ENCODE data around the gene LRRC8A. TPM values are rescaled to one million over a fixed set of nuclear protein-coding genes. Genes with fewer than 3 reads are reported as not detected.
"Not testable (repeated sequence)": the region's sequence is repeated elsewhere in the genome, so short reads cannot be mapped to it uniquely, and the experiment has no call there.

LRRC8A gene
- polyA plus RNA-seq, 2 donors, result 38.5 to 55.6 TPM

- 80 to 82% methylated on average over 6 of the region's 6 CpGs for WGBS, 2 donors
- Histone ChIP-seq H3K4me3 (ENCODE audit: low read depth in 1 of 2, low read length in 2 of 2) (no peak overlapping the region), H3K4me1 (ENCODE audit: control insufficient read depth in 2 of 2, insufficient read depth in 2 of 2, low read length in 1 of 2) (peaks cover 0 to 14% of the 10 kb centered on the region in 2 donors), H3K27ac (ENCODE audit: low read depth in 2 of 2, low read length in 1 of 2) (no peak overlapping the region), H3K9me3 (ENCODE audit: control insufficient read depth in 2 of 2, insufficient read depth in 1 of 2, low read depth in 1 of 2, low read length in 1 of 2) (no peaks in the 10 kb centered on the region), H3K36me3 (ENCODE audit: control insufficient read depth in 2 of 2, insufficient read depth in 2 of 2, low read length in 1 of 2) (no peaks in the 10 kb centered on the region), H3K27me3 (ENCODE audit: control insufficient read depth in 1 of 2, insufficient read depth in 2 of 2, low read length in 2 of 2) (no peaks in the 10 kb centered on the region)
Measured at GRCh38 chr9:128861501-128861900, 20.4 kb upstream of the LRRC8A start.

GRCh38 chr9:128862401-128862851 lies 19.5 kb upstream of the LRRC8A start:
- H3K4me1 ChIP-seq (ENCODE audit: control insufficient read depth in 2 of 2, insufficient read depth in 2 of 2, low read length in 1 of 2), result peaks cover 0 to 14% of the 10 kb centered on the region in 2 donors
- no peaks in the 10 kb centered on the region for H3K36me3 ChIP-seq (ENCODE audit: control insufficient read depth in 2 of 2, insufficient read depth in 2 of 2, low read length in 1 of 2)
- H3K27ac ChIP-seq (ENCODE audit: low read depth in 2 of 2, low read length in 1 of 2), result peak overlapping the region; percentile 61 to 70
- no peaks in the 10 kb centered on the region for H3K9me3 ChIP-seq (ENCODE audit: control insufficient read depth in 2 of 2, insufficient read depth in 1 of 2, low read depth in 1 of 2, low read length in 1 of 2)
- no peaks in the 10 kb centered on the region for H3K27me3 ChIP-seq (ENCODE audit: control insufficient read depth in 1 of 2, insufficient read depth in 2 of 2, low read length in 2 of 2)
- H3K4me3 ChIP-seq (ENCODE audit: low read depth in 1 of 2, low read length in 2 of 2), result no peak overlapping the region
- WGBS, 2 donors, result 64 to 66% methylated on average over 6 of the region's 6 CpGs

- H3K27me3 ChIP-seq (ENCODE audit: control insufficient read depth in 1 of 2, insufficient read depth in 2 of 2, low read length in 2 of 2), result no peaks in the 10 kb centered on the region
- H3K36me3 ChIP-seq (ENCODE audit: control insufficient read depth in 2 of 2, insufficient read depth in 2 of 2, low read length in 1 of 2), result no peaks in the 10 kb centered on the region
- H3K4me1 ChIP-seq (ENCODE audit: control insufficient read depth in 2 of 2, insufficient read depth in 2 of 2, low read length in 1 of 2), result peaks cover 0 to 14% of the 10 kb centered on the region in 2 donors
- no peak overlapping the region for H3K27ac ChIP-seq (ENCODE audit: low read depth in 2 of 2, low read length in 1 of 2)
- no peak overlapping the region for H3K4me3 ChIP-seq (ENCODE audit: low read depth in 1 of 2, low read length in 2 of 2)
- WGBS, 2 donors, result 23 to 25% methylated on average over 10 of the region's 10 CpGs
- no peaks in the 10 kb centered on the region for H3K9me3 ChIP-seq (ENCODE audit: control insufficient read depth in 2 of 2, insufficient read depth in 1 of 2, low read depth in 1 of 2, low read length in 1 of 2)
Measured at GRCh38 chr9:128863647-128864046, 18.3 kb upstream of the LRRC8A start.

- Histone ChIP-seq H3K4me3 (ENCODE audit: low read depth in 1 of 2, low read length in 2 of 2) (no peak overlapping the region), H3K27me3 (ENCODE audit: control insufficient read depth in 1 of 2, insufficient read depth in 2 of 2, low read length in 2 of 2) (no peaks in the 10 kb centered on the region), H3K4me1 (ENCODE audit: control insufficient read depth in 2 of 2, insufficient read depth in 2 of 2, low read length in 1 of 2) (no peaks in the 10 kb centered on the region), H3K27ac (ENCODE audit: low read depth in 2 of 2, low read length in 1 of 2) (no peak overlapping the region), H3K9me3 (ENCODE audit: control insufficient read depth in 2 of 2, insufficient read depth in 1 of 2, low read depth in 1 of 2, low read length in 1 of 2) (no peaks in the 10 kb centered on the region), H3K36me3 (ENCODE audit: control insufficient read depth in 2 of 2, insufficient read depth in 2 of 2, low read length in 1 of 2) (no peaks in the 10 kb centered on the region)
- WGBS, 2 donors, result 87 to 89% methylated on average over 7 of the region's 7 CpGs
Measured at GRCh38 chr9:128870128-128870940, 11.6 kb upstream of the LRRC8A start.

- H3K4me1 ChIP-seq (ENCODE audit: control insufficient read depth in 2 of 2, insufficient read depth in 2 of 2, low read length in 1 of 2); H3K9me3 ChIP-seq (ENCODE audit: control insufficient read depth in 2 of 2, insufficient read depth in 1 of 2, low read depth in 1 of 2, low read length in 1 of 2); H3K27me3 ChIP-seq (ENCODE audit: control insufficient read depth in 1 of 2, insufficient read depth in 2 of 2, low read length in 2 of 2); H3K4me3 ChIP-seq (ENCODE audit: low read depth in 1 of 2, low read length in 2 of 2); H3K27ac ChIP-seq (ENCODE audit: low read depth in 2 of 2, low read length in 1 of 2); H3K36me3 ChIP-seq (ENCODE audit: control insufficient read depth in 2 of 2, insufficient read depth in 2 of 2, low read length in 1 of 2): not testable (repeated sequence)
- WGBS, 2 donors, result 90 to 94% methylated on average over 7 of the region's 7 CpGs
Measured at GRCh38 chr9:128870941-128871265, 11.0 kb upstream of the LRRC8A start.

- H3K4me3 ChIP-seq (ENCODE audit: low read depth in 1 of 2, low read length in 2 of 2), result no peak overlapping the region
- H3K9me3 ChIP-seq (ENCODE audit: control insufficient read depth in 2 of 2, insufficient read depth in 1 of 2, low read depth in 1 of 2, low read length in 1 of 2), result no peaks in the 10 kb centered on the region
- H3K36me3 ChIP-seq (ENCODE audit: control insufficient read depth in 2 of 2, insufficient read depth in 2 of 2, low read length in 1 of 2), result no peaks in the 10 kb centered on the region
- H3K27me3 ChIP-seq (ENCODE audit: control insufficient read depth in 1 of 2, insufficient read depth in 2 of 2, low read length in 2 of 2), result no peaks in the 10 kb centered on the region
- H3K27ac ChIP-seq (ENCODE audit: low read depth in 2 of 2, low read length in 1 of 2), result no peak overlapping the region
- peaks cover under 1 to 6% of the 10 kb centered on the region in 2 donors for H3K4me1 ChIP-seq (ENCODE audit: control insufficient read depth in 2 of 2, insufficient read depth in 2 of 2, low read length in 1 of 2)
- WGBS, 2 donors, result 80 to 87% methylated on average over 5 of the region's 5 CpGs
Measured at GRCh38 chr9:128877852-128878251, 4.1 kb upstream of the LRRC8A start.

GRCh38 chr9:128882677-128883603 lies 1.0 kb downstream of the LRRC8A start:
- WGBS, 2 donors, result 0 to 1% methylated on average over 19 of the region's 19 CpGs

GRCh38 chr9:128884164-128884563 lies 2.2 kb downstream of the LRRC8A start:
- peak overlapping the region; percentile 75 to 89 for H3K27ac ChIP-seq (ENCODE audit: low read depth in 2 of 2, low read length in 1 of 2)
- peaks cover 8 to 38% of the 10 kb centered on the region in 2 donors for H3K4me1 ChIP-seq (ENCODE audit: control insufficient read depth in 2 of 2, insufficient read depth in 2 of 2, low read length in 1 of 2)
- H3K36me3 ChIP-seq (ENCODE audit: control insufficient read depth in 2 of 2, insufficient read depth in 2 of 2, low read length in 1 of 2), result peaks cover 12 to 21% of the 10 kb centered on the region in 2 donors

More at GRCh38 chr9:128882677-128883603, 1.0 kb downstream of the LRRC8A start:
- peak overlapping the region; percentile 82 to 86 for H3K4me3 ChIP-seq (ENCODE audit: low read depth in 1 of 2, low read length in 2 of 2)
- peak overlapping the region; percentile 95 to 96 for H3K27ac ChIP-seq (ENCODE audit: low read depth in 2 of 2, low read length in 1 of 2)
- peaks cover 4 to 9% of the 10 kb centered on the region in 2 donors for H3K36me3 ChIP-seq (ENCODE audit: control insufficient read depth in 2 of 2, insufficient read depth in 2 of 2, low read length in 1 of 2)
- H3K9me3 ChIP-seq (ENCODE audit: control insufficient read depth in 2 of 2, insufficient read depth in 1 of 2, low read depth in 1 of 2, low read length in 1 of 2), result no peaks in the 10 kb centered on the region
- H3K27me3 ChIP-seq (ENCODE audit: control insufficient read depth in 1 of 2, insufficient read depth in 2 of 2, low read length in 2 of 2), result no peaks in the 10 kb centered on the region
- peaks cover 8 to 28% of the 10 kb centered on the region in 2 donors for H3K4me1 ChIP-seq (ENCODE audit: control insufficient read depth in 2 of 2, insufficient read depth in 2 of 2, low read length in 1 of 2)

GRCh38 chr9:128885376-128885775 lies 3.4 kb downstream of the LRRC8A start:
- H3K36me3 ChIP-seq (ENCODE audit: control insufficient read depth in 2 of 2, insufficient read depth in 2 of 2, low read length in 1 of 2), result peaks cover 12 to 23% of the 10 kb centered on the region in 2 donors

More at GRCh38 chr9:128884164-128884563, 2.2 kb downstream of the LRRC8A start:
- Histone ChIP-seq H3K27me3 (ENCODE audit: control insufficient read depth in 1 of 2, insufficient read depth in 2 of 2, low read length in 2 of 2) (no peaks in the 10 kb centered on the region), H3K9me3 (ENCODE audit: control insufficient read depth in 2 of 2, insufficient read depth in 1 of 2, low read depth in 1 of 2, low read length in 1 of 2) (no peaks in the 10 kb centered on the region), H3K4me3 (ENCODE audit: low read depth in 1 of 2, low read length in 2 of 2) (no peak overlapping the region)
- WGBS, 2 donors, result 72 to 87% methylated on average over 2 of the region's 2 CpGs

More at GRCh38 chr9:128885376-128885775, 3.4 kb downstream of the LRRC8A start:
- 47 to 71% methylated on average over 8 of the region's 8 CpGs for WGBS, 2 donors
- no peaks in the 10 kb centered on the region for H3K9me3 ChIP-seq (ENCODE audit: control insufficient read depth in 2 of 2, insufficient read depth in 1 of 2, low read depth in 1 of 2, low read length in 1 of 2)
- peaks cover 10 to 39% of the 10 kb centered on the region in 2 donors for H3K4me1 ChIP-seq (ENCODE audit: control insufficient read depth in 2 of 2, insufficient read depth in 2 of 2, low read length in 1 of 2)
- peak overlapping the region; percentile 75 to 89 for H3K27ac ChIP-seq (ENCODE audit: low read depth in 2 of 2, low read length in 1 of 2)
- no peak overlapping the region for H3K4me3 ChIP-seq (ENCODE audit: low read depth in 1 of 2, low read length in 2 of 2)
- no peaks in the 10 kb centered on the region for H3K27me3 ChIP-seq (ENCODE audit: control insufficient read depth in 1 of 2, insufficient read depth in 2 of 2, low read length in 2 of 2)
